Kidney (tissue), 14 donors: ENCODE results near the gene CCDC85A. TPM values are rescaled to one million over a fixed set of nuclear protein-coding genes. Genes with fewer than 3 reads are reported as not detected.
A peak's percentile ranks its signal among the peaks of the same experiment; 100 is the strongest.

Source experiments
- DNase-seq, 5 donors: peaks; one replicate each; pipeline ENCODE4 v3.0.0-alpha.2; 2013 to 2020
- FAIRE-seq: peaks from 2 replicates; lab custom pipeline; 2012; peaks lifted over from hg19 to GRCh38; lab: Jason Lieb, UNC
- H3K27ac ChIP-seq, 2 donors: one replicate each; pipeline ENCODE4 v1.7.0; 2013; ENCODE audit warnings: low read depth in 2 of 2, low read length in 2 of 2, inconsistent platforms in 1 of 2
- H3K27me3 ChIP-seq: one replicate; pipeline ENCODE4 v1.7.1; 2013; ENCODE audit warnings: low read length, inconsistent platforms; ENCODE audit not compliant: control insufficient read depth, insufficient read depth
- H3K36me3 ChIP-seq, 3 donors: one replicate each; pipeline versions ENCODE4 v1.7.0 to v1.7.1; 2013; ENCODE audit warnings: low read length in 3 of 3, control low read depth in 1 of 3, inconsistent platforms in 1 of 3; ENCODE audit not compliant: insufficient read depth in 3 of 3, control insufficient read depth in 2 of 3
- H3K4me1 ChIP-seq, 3 donors: one replicate each; pipeline versions ENCODE4 v1.7.0 to v1.7.1; 2013; ENCODE audit warnings: low read length in 3 of 3, inconsistent platforms in 1 of 3, low read depth in 1 of 3; ENCODE audit not compliant: control insufficient read depth in 2 of 3, insufficient read depth in 2 of 3
- H3K4me3 ChIP-seq, 3 donors: one replicate each; pipeline versions ENCODE4 v1.7.0 to v1.8.1; 2013; ENCODE audit warnings: low read length in 3 of 3, control low read depth in 1 of 3, inconsistent platforms in 1 of 3
- H3K9ac ChIP-seq, 3 donors: one replicate each; pipeline versions ENCODE4 v1.7.0 to v1.7.1; 2013; ENCODE audit warnings: low read length in 3 of 3, control low read depth in 1 of 3, inconsistent platforms in 1 of 3
- H3K9me3 ChIP-seq, 3 donors: one replicate each; pipeline versions ENCODE4 v1.7.0 to v1.7.1; 2013; ENCODE audit warnings: low read length in 3 of 3, control low read depth in 1 of 3, inconsistent platforms in 1 of 3; ENCODE audit not compliant: control insufficient read depth in 2 of 3, insufficient read depth in 1 of 3
- intact Hi-C: fragments of 100-400 bp; cut with DNase I; formaldehyde crosslinking; loops from one replicate; pipeline ENCODE4 v1.11.1; 2022
- polyA plus RNA-seq: library from polyadenylated mRNA; stranded (reverse); fragments of 350-450 nt; fragmentation: Illumina TruSeq; extraction: RNeasy Lipid Tissue Mini Kit (QIAGEN cat#74804); gene quantifications from one replicate; pipeline ENCODE4 v1.2.3, GENCODE V29; 2014; ENCODE audit warnings: low read depth, low replicate concordance; ENCODE audit not compliant: insufficient read depth
- total RNA-seq: library from RNA; stranded (reverse); fragmentation: NEBNext Ultra II Directional; extraction: Animal tissue kit (Norgen Biotek cat#: 25700); gene quantifications from one replicate; pipeline ENCODE4 v1.2.1, GENCODE V29; 2021
- TF ChIP-seq, protein P1 (sequence below): IDR thresholded peaks from 3 replicates; pipeline ENCODE4 v1.5.1; 2012; ENCODE audit warnings: mild to moderate bottlenecking, moderate library complexity, borderline replicate concordance; ENCODE audit not compliant: insufficient read depth; ENCODE audit errors: extremely low read depth
- donor health status: control.
- donor health status: control.
- donor health status: control.
- donor health status: control.
- donor health status: control.
- donor health status: DM: yes; HTN: yes; CAD: no.
- donor health status: Normal renal cell carcinoma (clear cell type).

The CCDC85A gene
- total and polyA plus RNA-seq, 2 donors from 2014 or later = 0.65 to 2.1 TPM

- Histone ChIP-seq H3K4me1 (no peaks in the 10 kb centered on the region), H3K9ac (no peak overlapping the region), H3K27me3 (no peaks in the 10 kb centered on the region), H3K9me3 (no peaks in the 10 kb centered on the region), H3K27ac (no peak overlapping the region), H3K4me3 (no peak overlapping the region), H3K36me3 (no peaks in the 10 kb centered on the region)
- TF ChIP-seq, protein P1, sequence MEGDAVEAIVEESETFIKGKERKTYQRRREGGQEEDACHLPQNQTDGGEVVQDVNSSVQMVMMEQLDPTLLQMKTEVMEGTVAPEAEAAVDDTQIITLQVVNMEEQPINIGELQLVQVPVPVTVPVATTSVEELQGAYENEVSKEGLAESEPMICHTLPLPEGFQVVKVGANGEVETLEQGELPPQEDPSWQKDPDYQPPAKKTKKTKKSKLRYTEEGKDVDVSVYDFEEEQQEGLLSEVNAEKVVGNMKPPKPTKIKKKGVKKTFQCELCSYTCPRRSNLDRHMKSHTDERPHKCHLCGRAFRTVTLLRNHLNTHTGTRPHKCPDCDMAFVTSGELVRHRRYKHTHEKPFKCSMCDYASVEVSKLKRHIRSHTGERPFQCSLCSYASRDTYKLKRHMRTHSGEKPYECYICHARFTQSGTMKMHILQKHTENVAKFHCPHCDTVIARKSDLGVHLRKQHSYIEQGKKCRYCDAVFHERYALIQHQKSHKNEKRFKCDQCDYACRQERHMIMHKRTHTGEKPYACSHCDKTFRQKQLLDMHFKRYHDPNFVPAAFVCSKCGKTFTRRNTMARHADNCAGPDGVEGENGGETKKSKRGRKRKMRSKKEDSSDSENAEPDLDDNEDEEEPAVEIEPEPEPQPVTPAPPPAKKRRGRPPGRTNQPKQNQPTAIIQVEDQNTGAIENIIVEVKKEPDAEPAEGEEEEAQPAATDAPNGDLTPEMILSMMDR = no peak
- intact Hi-C loops = no loop called here
- FAIRE-seq = no peak
- DNase-seq = peak in 2 of 5 donors; percentile 10 to 12
Measured at GRCh38 chr2:56382466-56382865, 198.7 kb downstream of the CCDC85A start.

DNA sequence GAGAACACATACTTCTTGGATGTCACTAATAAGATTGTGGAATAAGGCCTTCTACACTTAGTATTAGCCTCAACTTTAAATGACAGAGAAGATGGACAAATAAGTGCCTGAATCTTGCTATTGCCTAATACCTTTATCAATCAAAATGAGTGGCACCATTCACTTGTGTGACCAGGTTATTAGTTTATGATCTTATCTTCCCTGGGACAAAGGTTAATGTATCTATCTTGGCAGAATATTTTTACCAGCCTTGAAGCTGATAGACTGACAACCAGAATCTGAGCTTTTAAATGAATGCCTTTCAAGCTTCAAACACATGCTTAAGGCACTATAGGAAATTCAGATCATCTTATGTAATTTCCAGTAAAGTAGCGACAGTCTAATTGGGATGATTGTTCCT lies 202.9 kb downstream of the CCDC85A start:
- DNase-seq = no peak
- Histone ChIP-seq H3K9me3 (no peaks in the 10 kb centered on the region), H3K27me3 (no peaks in the 10 kb centered on the region), H3K4me3 (no peak overlapping the region), H3K4me1 (no peaks in the 10 kb centered on the region), H3K9ac (no peak overlapping the region), H3K36me3 (no peaks in the 10 kb centered on the region), H3K27ac (no peak overlapping the region)
- TF ChIP-seq, protein P1 = no peak
- no peak for FAIRE-seq
- intact Hi-C loops = no loop called here

DNA sequence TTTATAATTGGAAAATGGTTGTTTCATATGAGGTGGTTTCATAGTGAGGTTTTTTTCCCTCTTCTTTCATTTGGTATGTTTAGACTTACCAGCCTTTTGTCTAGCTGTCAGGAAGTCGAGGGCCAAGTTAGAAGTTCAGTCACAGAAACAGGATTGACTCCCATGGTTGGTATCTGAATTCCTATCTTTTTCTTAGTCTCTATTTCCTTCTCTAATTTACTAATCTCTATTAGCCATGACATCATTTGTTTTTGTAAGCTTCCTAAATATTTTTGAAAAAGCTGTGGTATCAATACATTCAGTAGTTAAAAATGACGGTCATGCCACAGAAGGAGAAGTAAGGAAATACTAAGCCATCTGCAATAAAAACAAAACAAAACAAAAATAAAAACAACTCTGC lies 206.9 kb downstream of the CCDC85A start:
- DNase-seq = no peak
- intact Hi-C loops = no loop called here
- TF ChIP-seq, protein P1 = no peak
- FAIRE-seq = no peak
- H3K27me3 ChIP-seq = no peaks in the 10 kb centered on the region
- no peak overlapping the region for H3K9ac ChIP-seq
- no peak overlapping the region for H3K27ac ChIP-seq
- no peak overlapping the region for H3K4me3 ChIP-seq
- no peaks in the 10 kb centered on the region for H3K36me3 ChIP-seq
- no peaks in the 10 kb centered on the region for H3K4me1 ChIP-seq
- no peaks in the 10 kb centered on the region for H3K9me3 ChIP-seq

DNA sequence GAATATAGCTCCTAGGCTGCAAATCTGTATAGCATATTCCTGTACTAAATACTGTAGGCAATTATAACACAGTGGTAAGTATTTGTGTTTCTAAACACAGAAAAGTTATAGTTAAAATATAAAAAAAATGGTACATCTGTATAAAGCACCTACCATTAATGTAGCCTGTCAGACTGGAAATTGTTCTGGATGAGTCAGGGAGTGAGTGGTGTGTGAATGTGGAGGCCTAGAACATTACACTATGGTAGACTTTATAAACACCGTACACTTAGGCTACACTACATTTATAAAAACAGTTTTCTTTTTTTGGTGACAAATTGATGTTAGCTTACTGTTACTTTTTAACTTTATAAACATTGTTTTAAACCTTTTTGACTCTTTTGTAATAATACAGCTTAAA lies 226.3 kb downstream of the CCDC85A start:
- no peak for FAIRE-seq
- Histone ChIP-seq H3K9ac (no peak overlapping the region), H3K27ac (no peak overlapping the region)

More for the DNA sequence above, 226.3 kb downstream of the CCDC85A start:
- TF ChIP-seq, protein P1 = no peak
- no peaks in the 10 kb centered on the region for H3K4me1 ChIP-seq
- no peaks in the 10 kb centered on the region for H3K9me3 ChIP-seq
- no peak for DNase-seq
- no peaks in the 10 kb centered on the region for H3K27me3 ChIP-seq
- no peaks in the 10 kb centered on the region for H3K36me3 ChIP-seq
- H3K4me3 ChIP-seq = no peak overlapping the region
- intact Hi-C loops = no loop called here
